Mucosa of descending colon (tissue), 3 donors: Measurements from ENCODE around the gene ZNF17. TPM values are rescaled to one million over a fixed set of nuclear protein-coding genes. Genes with fewer than 3 reads are reported as not detected.

ENCODE experiments used
- ATAC-seq: fragments of 200-7000 bp; cut with Tn5 transposase; one replicate; pipeline ENCODE4 v1.9.1; 2020; ENCODE audit warnings: mild to moderate bottlenecking, moderate library complexity
- DNase-seq, 3 donors: peaks; one replicate each; pipeline ENCODE4 v3.0.0-alpha.2; 2020
- H3K36me3 ChIP-seq: fragments of 200-600 bp; one replicate; pipeline ENCODE4 v1.8.0; 2021; ENCODE audit warnings: low read depth, mild to moderate bottlenecking
- H3K4me1 ChIP-seq: fragments of 200-600 bp; one replicate; pipeline ENCODE4 v1.8.0; 2021; ENCODE audit warnings: low read depth, mild to moderate bottlenecking
- H3K4me3 ChIP-seq: fragments of 200-600 bp; one replicate; pipeline ENCODE4 v1.8.0; 2021; ENCODE audit warnings: mild to moderate bottlenecking
- H3K9me3 ChIP-seq: fragments of 200-600 bp; one replicate; pipeline ENCODE4 v1.8.0; 2021; ENCODE audit warnings: mild to moderate bottlenecking
- intact Hi-C, 2 donors: fragments of 100-400 bp; cut with DNase I in 1 of 2; cut with micrococcal nuclease in 1 of 2; formaldehyde crosslinking; loops; one replicate each; pipeline versions ENCODE4 v1.11.0 to v1.11.1; 2022; cut with DNase I, micrococcal nuclease
- long read RNA-seq, 2 donors: library from polyadenylated mRNA; unstranded; transcript quantifications; one replicate each; pipeline ENCODE4 v2.0.0, GENCODE V29; 2019 to 2021
- total RNA-seq, 3 donors: library from RNA; stranded (reverse); fragmentation: NEBNext Ultra II Directional in 2 of 3; extraction: Animal tissue kit (Norgen Biotek cat#: 25700) in 2 of 3; gene quantifications; one replicate each; pipeline versions ENCODE4 v1.2.1 to v1.2.4, GENCODE V29; 2021 to 2023
- TF ChIP-seq, protein P1 (sequence below): fragments of 200-600 bp; IDR thresholded peaks from one replicate; pipeline ENCODE4 v1.8.0; 2022; ENCODE audit warnings: antibody characterized with exemption, mild to moderate bottlenecking
- donor health status: DM: no; HTN: no; CAD: no; lungs with moderate emphysema.
- donor health status: DM: no; HTN: no; CAD: no.
- donor health status: DM: no; HTN: yes; CAD: no.

The ZNF17 gene
- 10 to 100 TPM in 2 of 3 donors, 1 to 10 TPM in 1; 8.3 to 13.4 (median 11.0) TPM for total RNA-seq
- long read RNA-seq, donor 1, transcript ZNF17-201 (4 exons, 2,716 nt): major isoform, 5 of 6 reads
- long read RNA-seq, donor 1, partial matches to known transcripts: 0 of 6 reads
- long read RNA-seq, donor 1, other reads (novel, unspliced or antisense): 1 of 6 reads
- long read RNA-seq, donor 2, partial matches to known transcripts: 0 of 5 reads
- long read RNA-seq, donor 2, other reads (novel, unspliced or antisense): 1 of 5 reads

DNA sequence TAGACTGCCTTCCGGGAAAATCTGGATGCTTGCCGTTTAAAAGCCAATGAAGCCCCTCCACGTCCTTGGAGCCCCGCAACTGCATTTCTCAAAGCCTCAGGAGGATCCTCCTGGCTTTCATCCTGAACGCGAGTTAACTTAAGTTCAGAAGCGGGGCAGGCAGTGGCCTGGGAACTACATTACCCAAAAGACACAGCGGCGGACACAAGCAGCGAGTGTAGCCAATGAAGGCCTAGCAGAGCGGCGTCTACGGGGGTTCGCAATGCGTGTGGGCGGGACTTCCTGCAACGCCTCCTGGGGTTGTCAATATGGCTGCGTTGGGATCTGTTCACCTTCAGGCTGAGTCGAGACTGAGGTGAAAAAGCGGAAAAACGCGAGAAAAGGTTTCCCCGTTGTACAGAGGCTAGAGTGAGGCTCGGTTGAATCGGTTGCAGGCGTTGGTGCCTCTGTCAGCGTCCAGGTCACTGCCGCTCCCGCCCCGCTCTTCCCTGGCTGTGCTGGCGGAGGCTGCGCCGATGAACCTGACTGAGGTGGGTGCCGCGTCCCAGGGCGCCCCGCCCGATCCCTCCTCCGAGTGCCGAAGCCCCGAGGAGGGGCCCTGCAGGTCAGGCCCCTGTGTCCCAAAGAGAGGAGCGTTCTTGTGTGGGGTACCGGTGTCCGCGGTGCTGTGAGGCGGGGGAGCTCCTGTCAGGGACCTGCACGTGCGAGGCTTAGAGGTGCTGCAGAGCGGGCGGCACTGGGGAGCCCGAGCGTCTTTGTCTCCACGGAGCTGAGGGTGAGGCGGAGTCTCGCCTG, at the start of gene ZNF17:
TSS of gene ZNF17 (plus strand) at position 285 of the 795 bp plus-strand sequence. CDS start 2,455 bp downstream, outside the sequence.
- DNase-seq (peak; percentile 92 to 97 (median 96)), ATAC-seq (peak; percentile 100)
- intact Hi-C loops: no loop called here
- TF ChIP-seq, protein P1, sequence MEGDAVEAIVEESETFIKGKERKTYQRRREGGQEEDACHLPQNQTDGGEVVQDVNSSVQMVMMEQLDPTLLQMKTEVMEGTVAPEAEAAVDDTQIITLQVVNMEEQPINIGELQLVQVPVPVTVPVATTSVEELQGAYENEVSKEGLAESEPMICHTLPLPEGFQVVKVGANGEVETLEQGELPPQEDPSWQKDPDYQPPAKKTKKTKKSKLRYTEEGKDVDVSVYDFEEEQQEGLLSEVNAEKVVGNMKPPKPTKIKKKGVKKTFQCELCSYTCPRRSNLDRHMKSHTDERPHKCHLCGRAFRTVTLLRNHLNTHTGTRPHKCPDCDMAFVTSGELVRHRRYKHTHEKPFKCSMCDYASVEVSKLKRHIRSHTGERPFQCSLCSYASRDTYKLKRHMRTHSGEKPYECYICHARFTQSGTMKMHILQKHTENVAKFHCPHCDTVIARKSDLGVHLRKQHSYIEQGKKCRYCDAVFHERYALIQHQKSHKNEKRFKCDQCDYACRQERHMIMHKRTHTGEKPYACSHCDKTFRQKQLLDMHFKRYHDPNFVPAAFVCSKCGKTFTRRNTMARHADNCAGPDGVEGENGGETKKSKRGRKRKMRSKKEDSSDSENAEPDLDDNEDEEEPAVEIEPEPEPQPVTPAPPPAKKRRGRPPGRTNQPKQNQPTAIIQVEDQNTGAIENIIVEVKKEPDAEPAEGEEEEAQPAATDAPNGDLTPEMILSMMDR: no peak
- Histone ChIP-seq H3K4me3 (peak within 1 kb of the TSS; percentile 50), H3K4me1 (peaks cover 9% of the 10 kb centered on the region), H3K9me3 (peaks cover 5% of the 10 kb centered on the region), H3K36me3 (no peaks in the 10 kb centered on the region)

DNA sequence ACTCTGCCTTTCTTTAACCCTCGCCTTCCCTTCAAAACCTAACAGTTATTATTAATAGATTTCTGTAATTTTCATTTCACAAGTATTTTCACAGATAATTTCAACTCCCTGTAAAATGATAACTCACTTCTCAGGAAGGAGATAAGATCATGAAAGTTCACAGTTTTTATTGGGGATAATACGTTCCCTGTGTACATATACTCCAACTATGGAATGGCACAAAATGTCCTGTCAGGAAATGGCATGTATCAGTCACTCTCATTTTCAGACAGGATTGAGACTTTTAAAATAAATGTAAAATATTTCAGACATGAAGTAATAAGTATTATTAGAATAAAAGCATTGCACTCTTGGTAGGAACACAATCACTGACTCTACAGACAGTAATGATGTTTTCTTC, 48.5 kb upstream of the ZNF17 start:
- TF ChIP-seq, protein P1: no peak
- H3K4me3 ChIP-seq: no peak overlapping the region
- DNase-seq (no peak), ATAC-seq (no peak)
- intact Hi-C loops: no loop called here
- peaks cover 54% of the 10 kb centered on the region for H3K9me3 ChIP-seq
- H3K36me3 ChIP-seq: no peaks in the 10 kb centered on the region
- peaks cover 6% of the 10 kb centered on the region for H3K4me1 ChIP-seq

DNA sequence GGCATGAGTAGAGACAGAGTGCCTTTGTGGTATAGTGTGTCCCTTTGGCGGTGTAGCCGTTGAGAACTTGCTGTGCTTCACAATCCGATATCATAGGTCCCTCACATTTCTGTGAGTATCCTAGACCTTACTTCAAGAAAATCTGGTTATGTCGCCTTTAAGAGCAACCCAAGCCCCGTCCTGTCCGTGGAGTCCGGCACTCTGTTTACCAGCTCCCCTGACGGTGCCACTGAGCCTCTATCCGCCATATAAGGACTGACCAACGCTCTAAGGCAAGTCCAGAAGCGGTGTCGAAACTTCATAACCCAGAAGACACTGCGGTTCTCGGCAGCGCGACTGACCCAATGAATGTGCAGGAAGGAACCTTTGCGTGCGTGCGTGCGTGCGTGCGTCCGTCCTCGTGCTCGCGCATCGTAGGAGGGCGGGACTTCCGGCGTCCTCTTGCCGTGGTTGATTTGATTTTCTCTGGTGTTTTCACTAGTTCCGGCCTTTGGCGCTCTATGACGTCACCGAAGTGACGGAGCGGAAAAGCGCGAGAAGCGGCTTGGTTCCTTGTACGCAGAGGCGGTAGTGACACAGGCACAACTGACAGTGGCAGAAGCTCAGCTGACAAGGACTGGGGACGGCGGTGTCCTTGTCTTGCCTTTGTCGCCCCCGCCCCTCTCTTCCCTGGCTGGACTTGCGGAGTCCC, 47.8 kb upstream of the ZNF17 start, which contains the start of the genes TRAPPC2B and ZNF547:
TSS of gene TRAPPC2B (plus strand) at position 555 of the 691 bp plus-strand sequence. CDS start 1,283 bp downstream, outside the sequence.
TSS of gene ZNF547 (plus strand) at position 555 of the 691 bp plus-strand sequence. CDS start 5,005 bp downstream, outside the sequence.
- Histone ChIP-seq H3K36me3 (no peaks in the 10 kb centered on the region), H3K4me1 (peaks cover 6% of the 10 kb centered on the region), H3K4me3 (peak within 1 kb of the TSS; percentile 64), H3K9me3 (peaks cover 47% of the 10 kb centered on the region)
- intact Hi-C loops: no loop called here
- peak; percentile 99 to 100 (median 99) for DNase-seq
- ATAC-seq: peak; percentile 100
- TF ChIP-seq, protein P1: no peak

DNA sequence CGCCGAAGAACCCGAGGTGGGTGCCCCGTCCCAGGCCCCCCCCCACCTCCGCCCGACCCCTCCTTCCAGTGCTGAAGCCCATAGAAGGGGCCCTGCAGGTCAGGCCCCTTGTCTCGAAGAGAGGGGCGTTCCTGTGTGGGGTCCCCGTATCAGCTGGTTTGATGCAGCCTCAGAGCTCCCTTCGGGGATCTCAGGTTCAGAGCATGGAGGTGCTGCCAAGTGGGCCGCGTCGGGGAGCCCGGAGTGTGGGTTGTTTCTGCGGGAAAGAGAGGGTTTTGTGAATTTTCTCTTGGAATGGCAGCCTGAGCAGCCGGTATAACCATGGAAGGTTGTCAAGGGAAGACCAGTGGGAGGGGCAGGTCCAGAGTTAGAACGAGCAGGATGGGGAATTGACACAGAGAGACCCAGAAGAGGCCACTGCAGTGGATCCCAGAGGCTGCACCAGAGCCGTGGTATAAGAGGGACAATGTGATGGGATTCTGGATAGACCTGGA, 47.2 kb upstream of the ZNF17 start:
- Histone ChIP-seq H3K36me3 (no peaks in the 10 kb centered on the region), H3K4me3 (peak overlapping the region; percentile 64), H3K4me1 (peaks cover 6% of the 10 kb centered on the region), H3K9me3 (peaks cover 42% of the 10 kb centered on the region)
- intact Hi-C loops: no loop called here
- DNase-seq (no peak), ATAC-seq (no peak)
- TF ChIP-seq, protein P1: no peak

DNA sequence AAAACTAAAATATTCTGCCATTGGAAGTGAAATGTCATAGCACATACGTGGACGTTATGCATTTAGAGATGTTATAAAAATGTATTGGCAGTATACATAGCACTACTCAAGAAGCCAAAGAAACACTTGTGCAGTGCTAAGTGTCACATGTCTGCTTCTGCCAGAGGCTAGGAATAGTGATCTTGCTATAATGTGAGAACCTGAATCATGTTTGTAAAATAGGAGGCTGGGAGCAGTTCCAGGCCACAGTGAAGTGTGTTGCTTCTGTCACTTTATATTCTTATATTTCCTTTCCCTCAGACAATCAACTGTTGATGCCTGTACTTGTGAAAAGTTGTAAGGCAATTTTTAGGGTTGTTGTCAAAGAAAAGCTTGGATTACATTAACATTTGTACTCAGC, 44.2 kb upstream of the ZNF17 start:
- TF ChIP-seq, protein P1: no peak
- no peak for ATAC-seq
- intact Hi-C loops: no loop called here

More for the DNA sequence above, 44.2 kb upstream of the ZNF17 start:
- DNase-seq: no peak
- no peaks in the 10 kb centered on the region for H3K36me3 ChIP-seq
- H3K4me1 ChIP-seq: peaks cover 6% of the 10 kb centered on the region
- no peak overlapping the region for H3K4me3 ChIP-seq
- H3K9me3 ChIP-seq: peaks cover 16% of the 10 kb centered on the region
